Measurements from ENCODE around the gene ATP6V0E2. TPM values are rescaled to one million over a fixed set of nuclear protein-coding genes. Genes with fewer than 3 reads are reported as not detected.

Gene ATP6V0E2
- total and polyA plus RNA-seq, 4 donors = 8.6 to 34.8 (median 24.5) TPM

DNA sequence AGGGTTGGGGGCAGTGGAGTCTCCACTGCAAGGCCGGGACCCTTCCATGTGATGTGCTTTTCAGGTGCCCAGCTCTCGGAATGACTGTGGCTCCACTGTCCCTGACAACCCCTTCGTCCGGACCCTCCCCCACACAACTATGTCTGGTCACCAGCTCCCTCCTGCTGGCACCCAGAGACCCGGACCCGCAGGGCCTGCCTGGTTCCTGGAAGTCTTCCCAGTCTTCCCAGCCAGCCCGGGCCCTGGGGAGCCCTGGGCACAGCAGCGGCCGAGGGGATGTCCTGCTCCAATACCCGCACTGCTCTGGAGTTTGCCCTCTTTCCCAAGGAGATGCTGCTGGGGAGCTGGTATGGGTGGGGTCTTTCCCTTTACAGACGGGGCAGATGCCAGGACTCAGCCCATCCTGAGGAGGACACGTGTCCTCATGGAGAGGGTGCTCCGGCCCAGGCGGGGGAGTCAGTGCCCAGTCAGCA is 5.5 kb downstream of the ATP6V0E2 start:
- TF ChIP-seq, protein P1, sequence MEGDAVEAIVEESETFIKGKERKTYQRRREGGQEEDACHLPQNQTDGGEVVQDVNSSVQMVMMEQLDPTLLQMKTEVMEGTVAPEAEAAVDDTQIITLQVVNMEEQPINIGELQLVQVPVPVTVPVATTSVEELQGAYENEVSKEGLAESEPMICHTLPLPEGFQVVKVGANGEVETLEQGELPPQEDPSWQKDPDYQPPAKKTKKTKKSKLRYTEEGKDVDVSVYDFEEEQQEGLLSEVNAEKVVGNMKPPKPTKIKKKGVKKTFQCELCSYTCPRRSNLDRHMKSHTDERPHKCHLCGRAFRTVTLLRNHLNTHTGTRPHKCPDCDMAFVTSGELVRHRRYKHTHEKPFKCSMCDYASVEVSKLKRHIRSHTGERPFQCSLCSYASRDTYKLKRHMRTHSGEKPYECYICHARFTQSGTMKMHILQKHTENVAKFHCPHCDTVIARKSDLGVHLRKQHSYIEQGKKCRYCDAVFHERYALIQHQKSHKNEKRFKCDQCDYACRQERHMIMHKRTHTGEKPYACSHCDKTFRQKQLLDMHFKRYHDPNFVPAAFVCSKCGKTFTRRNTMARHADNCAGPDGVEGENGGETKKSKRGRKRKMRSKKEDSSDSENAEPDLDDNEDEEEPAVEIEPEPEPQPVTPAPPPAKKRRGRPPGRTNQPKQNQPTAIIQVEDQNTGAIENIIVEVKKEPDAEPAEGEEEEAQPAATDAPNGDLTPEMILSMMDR (IDR thresholded peaks at IDR 0.05; ENCODE audit: control extremely low read depth, extremely low read depth) = no peak
- DNase-seq = no peak
- no peak overlapping the region for H3K27ac ChIP-seq (ENCODE audit: low read depth in 1 of 2, low read length in 1 of 2)
- H3K9ac ChIP-seq (ENCODE audit: insufficient read depth in 1 of 2, low read length in 2 of 2) = no peak overlapping the region
- peaks cover 0 to 13% (median 5%) of the 10 kb centered on the region in 5 donors for H3K4me1 ChIP-seq (ENCODE audit: control insufficient read depth in 5 of 5, insufficient read depth in 5 of 5, low read length in 5 of 5)
- 92 to 94% methylated on average over 14 of the region's 14 CpGs for WGBS, 2 donors
- H3K9me3 ChIP-seq (ENCODE audit: control insufficient read depth in 4 of 4, insufficient read depth in 3 of 4, low read length in 3 of 4) = no peaks in the 10 kb centered on the region
- no peak overlapping the region for H3K4me3 ChIP-seq
- no peaks in the 10 kb centered on the region for H3K27me3 ChIP-seq (ENCODE audit: control insufficient read depth in 3 of 3, insufficient read depth in 3 of 3, low read length in 2 of 3)
- no peak for ATAC-seq (ENCODE audit: insufficient read depth, low FRiP score)
- H3K36me3 ChIP-seq (ENCODE audit: control insufficient read depth in 4 of 4, insufficient read depth in 4 of 4, low read length in 4 of 4) = peaks cover 0 to 7% (median 0%) of the 10 kb centered on the region in 4 donors

DNA sequence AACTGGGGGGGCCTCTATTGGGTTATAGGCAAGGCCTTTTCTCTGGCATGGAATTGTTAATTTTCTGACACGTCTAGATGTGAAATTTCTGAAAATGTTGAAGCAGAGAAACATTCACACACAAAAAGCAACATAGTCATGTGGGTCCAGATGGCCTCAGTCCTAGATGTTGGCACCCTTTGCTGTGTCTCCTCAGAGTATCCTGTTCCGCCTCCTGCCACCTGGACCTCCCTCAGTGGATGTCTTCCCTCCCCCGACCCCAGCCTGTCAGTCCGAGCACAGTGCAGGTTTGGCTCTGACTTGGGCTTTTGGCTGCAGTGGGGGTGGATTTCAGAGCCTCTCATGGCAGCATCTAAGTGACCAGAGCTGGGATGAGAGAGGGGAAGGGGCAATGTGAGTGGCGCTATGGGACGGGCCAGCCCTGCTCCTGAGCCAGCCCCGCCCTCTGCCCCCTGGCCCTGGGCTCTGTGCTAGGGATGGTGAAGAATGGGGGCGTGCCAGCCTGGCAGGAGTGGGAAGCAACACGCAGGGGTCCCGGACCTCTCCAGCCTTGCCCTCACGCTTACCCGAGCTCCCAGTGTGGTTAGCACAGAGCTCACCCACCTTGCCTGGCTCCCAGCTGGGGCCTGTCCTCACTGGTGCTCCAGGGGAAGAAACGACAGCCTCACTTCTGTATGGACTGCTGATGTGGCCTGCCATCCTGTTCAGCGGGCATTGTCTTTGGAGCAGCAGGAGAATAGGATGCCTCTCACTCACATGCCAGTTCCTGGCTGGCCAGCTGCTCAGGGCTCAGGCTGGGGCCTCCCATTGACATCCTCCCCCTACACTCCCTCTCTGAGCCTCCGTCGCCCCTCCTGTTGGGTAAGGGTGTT is 6.2 kb downstream of the ATP6V0E2 start:
- no peaks in the 10 kb centered on the region for H3K9me3 ChIP-seq (ENCODE audit: control insufficient read depth in 4 of 4, insufficient read depth in 3 of 4, low read length in 3 of 4)
- DNase-seq (no peak), ATAC-seq (ENCODE audit: insufficient read depth, low FRiP score) (no peak)
- H3K27me3 ChIP-seq (ENCODE audit: control insufficient read depth in 3 of 3, insufficient read depth in 3 of 3, low read length in 2 of 3) = no peaks in the 10 kb centered on the region
- WGBS, 2 donors = 93 to 98% methylated on average over 16 of the region's 16 CpGs
- H3K4me3 ChIP-seq = no peak overlapping the region
- peaks cover 0 to 11% (median 4%) of the 10 kb centered on the region in 5 donors for H3K4me1 ChIP-seq (ENCODE audit: control insufficient read depth in 5 of 5, insufficient read depth in 5 of 5, low read length in 5 of 5)
- peaks cover 0 to 7% (median 0%) of the 10 kb centered on the region in 4 donors for H3K36me3 ChIP-seq (ENCODE audit: control insufficient read depth in 4 of 4, insufficient read depth in 4 of 4, low read length in 4 of 4)
- TF ChIP-seq, protein P1 (IDR thresholded peaks at IDR 0.05; ENCODE audit: control extremely low read depth, extremely low read depth) = no peak
- no peak overlapping the region for H3K9ac ChIP-seq (ENCODE audit: insufficient read depth in 1 of 2, low read length in 2 of 2)
- no peak overlapping the region for H3K27ac ChIP-seq (ENCODE audit: low read depth in 1 of 2, low read length in 1 of 2)

DNA sequence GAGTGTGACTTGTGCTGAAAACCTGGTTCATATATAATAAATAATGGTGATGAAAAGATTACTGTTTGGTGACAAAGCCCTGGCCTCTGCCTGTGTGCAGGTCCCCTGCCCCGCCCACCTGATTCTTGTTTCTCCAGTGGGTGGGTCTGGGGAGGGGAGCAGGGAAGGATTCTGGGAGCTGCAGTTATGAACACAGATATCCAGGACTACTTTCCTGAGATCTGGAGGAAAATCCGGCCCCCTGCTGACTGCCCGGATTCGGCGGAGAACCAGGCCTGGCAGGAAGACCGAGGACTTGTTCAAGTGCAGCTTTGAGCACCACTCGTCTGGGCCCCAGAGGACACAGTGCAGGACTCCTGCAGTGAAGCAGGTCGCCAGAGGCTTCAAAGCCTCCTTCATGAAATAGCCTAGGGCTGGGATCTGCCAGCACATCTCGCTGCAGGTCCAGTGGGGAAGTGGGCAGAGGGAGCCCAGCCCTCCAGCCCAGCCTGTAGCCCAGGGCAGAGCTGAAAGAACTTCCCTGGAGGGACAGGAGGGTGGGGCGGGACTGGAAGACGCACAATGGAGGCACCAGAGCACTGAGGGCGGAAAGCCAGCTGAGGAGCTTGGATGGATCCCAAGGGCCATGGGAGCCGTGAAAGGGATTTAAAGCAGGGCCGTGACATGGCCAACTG is 7.0 kb downstream of the ATP6V0E2 start:
- TF ChIP-seq, protein P1 (IDR thresholded peaks at IDR 0.05; ENCODE audit: control extremely low read depth, extremely low read depth) = no peak
- 54 to 72% methylated on average over 14 of the region's 14 CpGs for WGBS, 2 donors
- ATAC-seq (ENCODE audit: insufficient read depth, low FRiP score) (peak; percentile 39), DNase-seq (peak in 2 of 3 donors; percentile 31 to 52)
- Histone ChIP-seq H3K4me1 (ENCODE audit: control insufficient read depth in 5 of 5, insufficient read depth in 5 of 5, low read length in 5 of 5) (peaks cover 0 to 11% (median 4%) of the 10 kb centered on the region in 5 donors), H3K36me3 (ENCODE audit: control insufficient read depth in 4 of 4, insufficient read depth in 4 of 4, low read length in 4 of 4) (peaks cover 0 to 7% (median 0%) of the 10 kb centered on the region in 4 donors), H3K27me3 (ENCODE audit: control insufficient read depth in 3 of 3, insufficient read depth in 3 of 3, low read length in 2 of 3) (no peaks in the 10 kb centered on the region), H3K9me3 (ENCODE audit: control insufficient read depth in 4 of 4, insufficient read depth in 3 of 4, low read length in 3 of 4) (no peaks in the 10 kb centered on the region), H3K27ac (ENCODE audit: low read depth in 1 of 2, low read length in 1 of 2) (peak overlapping the region in 1 of 2 donors; percentile 20), H3K4me3 (no peak overlapping the region), H3K9ac (ENCODE audit: insufficient read depth in 1 of 2, low read length in 2 of 2) (no peak overlapping the region)

All from lung (tissue), 12 donors.